Measurements from ENCODE around the gene UTP25.
A peak's percentile ranks its signal among the peaks of the same experiment; 100 is the strongest.

UTP25 gene

DNA sequence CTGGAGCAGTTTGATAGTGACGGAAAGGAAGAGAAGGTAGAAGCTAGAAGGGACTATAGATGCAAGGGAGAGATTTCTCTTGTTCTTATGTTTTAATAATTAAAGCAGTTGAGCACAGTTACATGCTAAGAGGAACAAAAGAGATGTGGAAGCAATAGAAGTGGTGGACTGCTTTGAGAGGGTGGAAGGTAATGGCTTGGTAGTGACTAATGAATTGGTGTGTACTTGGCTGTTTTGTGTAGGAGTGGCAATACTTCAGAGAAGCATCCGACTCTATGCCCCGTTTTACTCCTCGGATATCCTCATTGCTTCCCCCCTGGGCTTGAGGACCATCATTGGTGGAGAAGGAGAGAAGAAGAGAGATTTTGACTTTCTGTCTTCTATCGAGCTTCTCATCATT lies 12.8 kb downstream of the UTP25 start:
- TF ChIP-seq, protein P1, sequence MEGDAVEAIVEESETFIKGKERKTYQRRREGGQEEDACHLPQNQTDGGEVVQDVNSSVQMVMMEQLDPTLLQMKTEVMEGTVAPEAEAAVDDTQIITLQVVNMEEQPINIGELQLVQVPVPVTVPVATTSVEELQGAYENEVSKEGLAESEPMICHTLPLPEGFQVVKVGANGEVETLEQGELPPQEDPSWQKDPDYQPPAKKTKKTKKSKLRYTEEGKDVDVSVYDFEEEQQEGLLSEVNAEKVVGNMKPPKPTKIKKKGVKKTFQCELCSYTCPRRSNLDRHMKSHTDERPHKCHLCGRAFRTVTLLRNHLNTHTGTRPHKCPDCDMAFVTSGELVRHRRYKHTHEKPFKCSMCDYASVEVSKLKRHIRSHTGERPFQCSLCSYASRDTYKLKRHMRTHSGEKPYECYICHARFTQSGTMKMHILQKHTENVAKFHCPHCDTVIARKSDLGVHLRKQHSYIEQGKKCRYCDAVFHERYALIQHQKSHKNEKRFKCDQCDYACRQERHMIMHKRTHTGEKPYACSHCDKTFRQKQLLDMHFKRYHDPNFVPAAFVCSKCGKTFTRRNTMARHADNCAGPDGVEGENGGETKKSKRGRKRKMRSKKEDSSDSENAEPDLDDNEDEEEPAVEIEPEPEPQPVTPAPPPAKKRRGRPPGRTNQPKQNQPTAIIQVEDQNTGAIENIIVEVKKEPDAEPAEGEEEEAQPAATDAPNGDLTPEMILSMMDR (conservative IDR thresholded peaks at IDR 0.05) = no peak
- no peak overlapping the region for H3K27ac ChIP-seq

DNA sequence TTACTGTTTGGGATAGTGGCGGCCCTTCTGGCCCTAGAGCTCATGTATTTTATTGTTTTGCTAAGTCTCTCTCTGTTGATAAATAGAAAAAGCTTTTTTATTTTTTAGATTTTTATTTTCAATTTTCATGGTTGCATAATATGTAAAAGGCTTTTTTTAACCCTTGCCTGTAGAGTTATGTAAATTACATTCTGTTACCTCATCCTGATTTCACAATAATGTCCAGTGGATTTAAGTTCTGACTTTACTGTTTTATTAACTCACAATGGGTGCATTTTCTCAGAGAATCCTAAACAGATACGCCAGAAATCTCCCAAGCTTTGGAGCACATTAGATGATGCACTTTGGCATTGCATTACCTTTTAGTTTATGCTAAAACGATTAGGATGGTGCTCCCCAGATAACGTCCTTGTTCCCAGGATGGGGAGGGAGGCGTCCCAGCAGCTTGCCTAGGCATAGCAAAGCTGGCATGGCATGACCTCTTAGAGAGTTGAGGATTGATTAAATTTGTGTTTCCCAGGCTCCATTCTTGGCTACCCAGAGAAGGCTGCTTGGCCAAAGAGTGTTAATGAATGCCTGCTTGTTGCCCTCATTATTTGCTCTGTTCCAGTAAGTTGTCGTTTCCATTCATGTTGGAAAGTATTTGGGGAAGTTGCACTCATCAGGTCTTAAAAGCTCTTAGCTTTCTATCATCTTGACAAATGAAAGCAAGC lies 17.1 kb downstream of the UTP25 start:
- TF ChIP-seq, protein P1 (conservative IDR thresholded peaks at IDR 0.05) = no peak
- H3K27ac ChIP-seq = no peak overlapping the region

DNA sequence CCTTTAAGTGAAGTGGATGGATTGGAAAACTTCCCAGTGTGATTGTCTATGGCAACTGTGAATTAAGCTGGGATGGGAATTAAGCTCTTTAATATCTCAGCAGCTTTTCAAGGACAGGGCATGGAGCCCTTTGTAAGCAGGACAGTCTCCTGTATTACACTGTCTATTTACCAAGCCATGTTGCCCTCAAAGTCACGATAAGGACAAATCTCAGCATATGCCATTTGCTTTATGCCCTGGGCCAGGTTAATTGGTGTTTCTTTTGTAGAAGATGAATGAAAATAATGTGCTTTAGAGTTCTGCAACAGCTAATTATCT lies 17.6 kb downstream of the UTP25 start:
- no peak overlapping the region for H3K27ac ChIP-seq
- TF ChIP-seq, protein P1 (conservative IDR thresholded peaks at IDR 0.05) = no peak

DNA sequence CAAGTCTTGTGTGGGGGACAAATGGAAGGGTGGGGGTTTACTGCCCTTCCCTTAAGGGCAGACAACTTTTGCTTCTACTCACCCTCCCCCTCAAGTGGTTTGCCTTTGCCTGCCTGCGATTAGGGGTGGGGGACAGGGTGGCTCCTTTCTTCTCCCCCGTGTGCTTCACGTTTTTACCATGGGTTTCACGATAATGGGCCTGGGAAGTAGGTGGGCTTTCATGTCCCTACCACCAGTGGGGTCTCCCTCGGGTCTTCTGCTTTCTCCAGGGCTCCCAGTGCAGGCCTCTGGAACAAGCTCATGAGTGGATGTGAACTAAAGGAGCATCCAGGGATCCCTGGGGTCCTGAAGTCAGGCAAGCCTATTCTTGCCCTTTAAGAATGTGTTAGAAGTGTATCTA lies 21.6 kb downstream of the UTP25 start:
- peak overlapping the region; percentile 39 for H3K27ac ChIP-seq
- TF ChIP-seq, protein P1 (conservative IDR thresholded peaks at IDR 0.05) = no peak

DNA sequence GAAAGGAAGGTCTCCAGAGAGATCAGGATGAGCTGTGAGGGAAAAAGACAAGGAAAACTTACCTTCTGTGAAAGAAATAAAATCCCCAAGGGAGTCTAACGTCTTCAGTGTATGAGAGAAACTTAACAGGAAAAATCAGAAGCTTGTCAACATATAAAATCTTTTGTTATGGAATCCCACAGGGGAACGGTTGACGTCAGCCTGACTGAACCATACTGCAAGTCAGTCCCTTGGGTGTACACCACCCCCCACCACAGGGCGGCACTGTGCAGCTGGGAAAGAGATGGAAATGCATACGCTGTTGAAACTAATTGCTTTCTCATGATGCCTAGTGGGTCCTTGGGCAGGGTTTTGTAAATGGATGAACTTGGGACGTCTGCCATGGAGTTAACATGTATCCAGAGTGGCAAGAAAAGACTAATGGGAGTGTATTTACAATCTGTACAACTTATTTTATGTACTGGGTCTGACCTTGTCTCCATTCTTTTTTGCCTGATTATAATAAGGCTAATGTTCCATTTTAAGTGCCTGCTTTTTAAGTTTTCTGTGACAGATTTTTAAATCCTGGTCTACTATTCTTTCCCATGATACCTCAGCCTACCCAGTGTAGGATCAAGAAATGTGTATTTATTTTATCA lies 22.7 kb downstream of the UTP25 start:
- TF ChIP-seq, protein P1 (conservative IDR thresholded peaks at IDR 0.05) = peak; percentile 90
- peak overlapping the region; percentile 39 for H3K27ac ChIP-seq

DNA sequence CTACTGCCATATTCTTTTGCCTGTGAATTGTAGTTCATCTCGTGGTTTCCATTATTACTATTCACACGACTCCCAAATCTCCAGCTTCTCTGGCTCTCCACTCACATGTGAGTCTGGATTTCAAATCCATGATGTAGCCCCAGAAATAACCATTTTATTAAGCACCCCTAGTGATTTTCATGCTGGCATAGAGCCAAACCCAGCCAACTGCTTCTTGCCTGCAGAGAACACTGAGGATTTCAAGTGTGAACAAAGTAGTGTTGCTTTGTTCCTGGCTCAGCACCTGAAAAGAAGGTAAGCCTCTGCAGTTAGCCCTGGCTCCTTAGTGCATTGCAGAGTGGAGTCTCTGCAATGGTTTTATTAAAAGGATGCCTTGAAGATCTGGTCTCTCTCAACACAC lies 25.9 kb downstream of the UTP25 start:
- TF ChIP-seq, protein P1 (conservative IDR thresholded peaks at IDR 0.05) = no peak
- H3K27ac ChIP-seq = no peak overlapping the region

DNA sequence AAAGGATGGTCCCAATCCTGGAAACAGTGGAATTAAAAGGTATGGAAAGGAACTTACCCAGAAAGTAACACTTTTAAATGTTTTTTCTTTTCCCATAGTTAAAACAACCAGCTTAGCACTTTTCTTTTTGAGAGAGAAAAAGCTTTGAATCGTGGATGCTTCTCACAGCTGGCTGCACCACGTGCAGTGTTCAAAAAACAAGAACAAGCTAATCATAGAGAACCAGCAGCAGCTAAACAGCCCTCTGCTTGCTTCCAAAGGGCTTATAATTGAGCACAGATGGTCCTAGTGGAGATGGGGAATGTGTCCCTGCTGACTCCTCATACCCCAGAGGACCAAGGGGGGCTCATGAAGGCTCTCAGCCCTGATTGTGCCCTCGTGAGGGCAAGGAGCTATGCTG lies 26.4 kb downstream of the UTP25 start:
- TF ChIP-seq, protein P1 (conservative IDR thresholded peaks at IDR 0.05) = no peak
- H3K27ac ChIP-seq = no peak overlapping the region

All from VCaP (cell line).